ENCODE measurements around the gene ARID1A.

ARID1A gene

DNA sequence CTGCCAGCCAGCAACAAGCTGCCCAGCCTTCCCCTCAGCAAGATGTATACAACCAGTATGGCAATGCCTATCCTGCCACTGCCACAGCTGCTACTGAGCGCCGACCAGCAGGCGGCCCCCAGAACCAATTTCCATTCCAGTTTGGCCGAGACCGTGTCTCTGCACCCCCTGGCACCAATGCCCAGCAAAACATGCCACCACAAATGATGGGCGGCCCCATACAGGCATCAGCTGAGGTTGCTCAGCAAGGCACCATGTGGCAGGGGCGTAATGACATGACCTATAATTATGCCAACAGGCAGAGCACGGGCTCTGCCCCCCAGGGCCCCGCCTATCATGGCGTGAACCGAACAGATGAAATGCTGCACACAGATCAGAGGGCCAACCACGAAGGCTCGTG, 78.6 kb downstream of the ARID1A start:
- no peaks in the 10 kb centered on the region for H3K27me3 ChIP-seq
- H3K27ac ChIP-seq: no peak overlapping the region
- no peaks in the 10 kb centered on the region for H3K9me3 ChIP-seq
- H3K4me1 ChIP-seq: no peaks in the 10 kb centered on the region
- H3K4me2 ChIP-seq: no peak overlapping the region
- no peak overlapping the region for H3K4me3 ChIP-seq
- no peak for TF ChIP-seq Cebpa-rat (IDR thresholded peaks at IDR 0.05)
- H3K9ac ChIP-seq: no peak overlapping the region
- peaks cover 100% of the 10 kb centered on the region for H3K36me3 ChIP-seq
- peaks cover 64% of the 10 kb centered on the region for H4K20me1 ChIP-seq

- Histone ChIP-seq H3K27me3 (no peaks in the 10 kb centered on the region), H4K20me1 (peaks cover 71% of the 10 kb centered on the region), H3K4me2 (no peak overlapping the region), H3K27ac (no peak overlapping the region), H3K4me1 (no peaks in the 10 kb centered on the region), H3K9ac (no peak overlapping the region), H3K36me3 (peaks cover 100% of the 10 kb centered on the region), H3K4me3 (no peak overlapping the region), H3K9me3 (no peaks in the 10 kb centered on the region)
- no peak for TF ChIP-seq Cebpa-rat (IDR thresholded peaks at IDR 0.05)
These were observed 79.9 kb downstream of the ARID1A start for GRCh38 chr1:26775666-26776065.

DNA sequence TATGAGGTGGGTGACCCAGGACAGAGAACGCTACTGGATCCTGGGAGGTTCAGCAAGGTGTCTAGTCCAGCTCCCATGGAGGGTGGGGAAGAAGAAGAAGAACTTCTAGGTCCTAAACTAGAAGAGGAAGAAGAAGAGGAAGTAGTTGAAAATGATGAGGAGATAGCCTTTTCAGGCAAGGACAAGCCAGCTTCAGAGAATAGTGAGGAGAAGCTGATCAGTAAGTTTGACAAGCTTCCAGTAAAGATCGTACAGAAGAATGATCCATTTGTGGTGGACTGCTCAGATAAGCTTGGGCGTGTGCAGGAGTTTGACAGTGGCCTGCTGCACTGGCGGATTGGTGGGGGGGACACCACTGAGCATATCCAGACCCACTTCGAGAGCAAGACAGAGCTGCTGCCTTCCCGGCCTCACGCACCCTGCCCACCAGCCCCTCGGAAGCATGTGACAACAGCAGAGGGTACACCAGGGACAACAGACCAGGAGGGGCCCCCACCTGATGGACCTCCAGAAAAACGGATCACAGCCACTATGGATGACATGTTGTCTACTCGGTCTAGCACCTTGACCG, 83.4 kb downstream of the ARID1A start:
- Histone ChIP-seq H3K27me3 (no peaks in the 10 kb centered on the region), H3K36me3 (peaks cover 96% of the 10 kb centered on the region), H3K4me2 (no peak overlapping the region), H3K9me3 (no peaks in the 10 kb centered on the region), H3K4me3 (no peak overlapping the region), H4K20me1 (peaks cover 51% of the 10 kb centered on the region), H3K4me1 (peaks cover 7% of the 10 kb centered on the region), H3K27ac (no peak overlapping the region), H3K9ac (no peak overlapping the region)
- TF ChIP-seq Cebpa-rat (IDR thresholded peaks at IDR 0.05): no peak

- Histone ChIP-seq H4K20me1 (peaks cover 39% of the 10 kb centered on the region), H3K36me3 (peaks cover 86% of the 10 kb centered on the region), H3K9ac (no peak overlapping the region), H3K4me2 (no peak overlapping the region), H3K27ac (no peak overlapping the region), H3K4me1 (peaks cover 20% of the 10 kb centered on the region), H3K27me3 (no peaks in the 10 kb centered on the region), H3K9me3 (no peaks in the 10 kb centered on the region), H3K4me3 (no peak overlapping the region)
- no peak for TF ChIP-seq Cebpa-rat (IDR thresholded peaks at IDR 0.05)
These were observed 84.6 kb downstream of the ARID1A start for GRCh38 chr1:26780344-26780957.

DNA sequence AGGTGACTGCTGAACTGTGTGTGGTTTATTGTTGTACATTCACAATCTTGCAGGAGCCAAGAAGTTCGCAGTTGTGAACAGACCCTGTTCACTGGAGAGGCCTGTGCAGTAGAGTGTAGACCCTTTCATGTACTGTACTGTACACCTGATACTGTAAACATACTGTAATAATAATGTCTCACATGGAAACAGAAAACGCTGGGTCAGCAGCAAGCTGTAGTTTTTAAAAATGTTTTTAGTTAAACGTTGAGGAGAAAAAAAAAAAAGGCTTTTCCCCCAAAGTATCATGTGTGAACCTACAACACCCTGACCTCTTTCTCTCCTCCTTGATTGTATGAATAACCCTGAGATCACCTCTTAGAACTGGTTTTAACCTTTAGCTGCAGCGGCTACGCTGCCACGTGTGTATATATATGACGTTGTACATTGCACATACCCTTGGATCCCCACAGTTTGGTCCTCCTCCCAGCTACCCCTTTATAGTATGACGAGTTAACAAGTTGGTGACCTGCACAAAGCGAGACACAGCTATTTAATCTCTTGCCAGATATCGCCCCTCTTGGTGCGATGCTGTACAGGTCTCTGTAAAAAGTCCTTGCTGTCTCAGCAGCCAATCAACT, 85.5 kb downstream of the ARID1A start:
- Histone ChIP-seq H3K4me3 (no peak overlapping the region), H3K9ac (no peak overlapping the region), H3K36me3 (peaks cover 78% of the 10 kb centered on the region), H3K27ac (no peak overlapping the region), H3K9me3 (no peaks in the 10 kb centered on the region), H4K20me1 (peaks cover 35% of the 10 kb centered on the region), H3K27me3 (no peaks in the 10 kb centered on the region), H3K4me2 (no peak overlapping the region), H3K4me1 (peaks cover 29% of the 10 kb centered on the region)
- TF ChIP-seq Cebpa-rat (IDR thresholded peaks at IDR 0.05): no peak

- H3K27me3 ChIP-seq: no peaks in the 10 kb centered on the region
- H3K4me1 ChIP-seq: peaks cover 40% of the 10 kb centered on the region
- H3K36me3 ChIP-seq: peaks cover 64% of the 10 kb centered on the region
- no peaks in the 10 kb centered on the region for H3K9me3 ChIP-seq
- H3K9ac ChIP-seq: no peak overlapping the region
- H3K4me2 ChIP-seq: no peak overlapping the region
- H4K20me1 ChIP-seq: peaks cover 35% of the 10 kb centered on the region
- no peak for TF ChIP-seq Cebpa-rat (IDR thresholded peaks at IDR 0.05)
- H3K27ac ChIP-seq: no peak overlapping the region
- H3K4me3 ChIP-seq: no peak overlapping the region
These were observed 86.9 kb downstream of the ARID1A start for GRCh38 chr1:26782521-26783212.

DNA sequence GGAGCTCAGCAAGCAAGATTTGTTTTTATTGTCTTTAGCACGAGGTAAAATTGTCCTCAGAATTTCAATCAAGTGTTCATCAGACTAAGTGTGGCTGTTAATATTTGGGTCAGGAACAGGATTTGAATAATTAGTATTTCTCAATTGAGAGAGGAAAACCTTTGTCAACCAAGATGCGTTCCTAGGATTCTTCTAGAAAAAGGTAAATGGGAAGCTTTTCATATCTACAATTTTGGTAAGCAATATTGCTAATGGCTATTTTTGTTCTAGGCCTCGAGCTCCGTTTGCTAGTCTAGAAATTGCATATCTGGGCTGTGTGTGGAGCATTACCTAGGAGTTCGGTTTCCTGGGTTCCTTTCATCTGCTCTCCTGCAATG, 87.8 kb downstream of the ARID1A start:
- H3K27ac ChIP-seq: no peak overlapping the region
- no peak for TF ChIP-seq Cebpa-rat (IDR thresholded peaks at IDR 0.05)

GRCh38 chr1:26784023-26784871, 88.4 kb downstream of the ARID1A start:
- Histone ChIP-seq H3K4me1 (peaks cover 51% of the 10 kb centered on the region), H3K9ac (no peak overlapping the region), H3K36me3 (peaks cover 49% of the 10 kb centered on the region), H3K27me3 (no peaks in the 10 kb centered on the region), H4K20me1 (peaks cover 24% of the 10 kb centered on the region), H3K4me2 (peak overlapping the region; percentile 98), H3K4me3 (no peak overlapping the region), H3K9me3 (no peaks in the 10 kb centered on the region), H3K27ac (peak overlapping the region; percentile 98; the same call in 1 of the 2 replicates)
- no peak for TF ChIP-seq Cebpa-rat (IDR thresholded peaks at IDR 0.05)

More for the DNA sequence above, 87.8 kb downstream of the ARID1A start:
- H3K4me1 ChIP-seq: peaks cover 45% of the 10 kb centered on the region
- H3K4me3 ChIP-seq: no peak overlapping the region
- peaks cover 55% of the 10 kb centered on the region for H3K36me3 ChIP-seq
- peaks cover 30% of the 10 kb centered on the region for H4K20me1 ChIP-seq
- no peaks in the 10 kb centered on the region for H3K9me3 ChIP-seq
- 0 out of 2 replicates have a peak overlapping the region, but pooled peaks have one; percentile 98 for H3K4me2 ChIP-seq
- no peaks in the 10 kb centered on the region for H3K27me3 ChIP-seq
- no peak overlapping the region for H3K9ac ChIP-seq

GRCh38 chr1:26784886-26785285, 89.1 kb downstream of the ARID1A start:
- no peak for TF ChIP-seq Cebpa-rat (IDR thresholded peaks at IDR 0.05)
- no peak overlapping the region for H3K9ac ChIP-seq
- peak overlapping the region; percentile 98 for H3K4me2 ChIP-seq

More at GRCh38 chr1:26784886-26785285, 89.1 kb downstream of the ARID1A start:
- H3K27me3 ChIP-seq: no peaks in the 10 kb centered on the region
- H3K4me1 ChIP-seq: peaks cover 57% of the 10 kb centered on the region
- H3K36me3 ChIP-seq: peaks cover 42% of the 10 kb centered on the region
- peak overlapping the region; percentile 98; the same call in 1 of the 2 replicates for H3K27ac ChIP-seq
- no peak overlapping the region for H3K4me3 ChIP-seq
- no peaks in the 10 kb centered on the region for H3K9me3 ChIP-seq
- peaks cover 18% of the 10 kb centered on the region for H4K20me1 ChIP-seq

Measured in BLaER1 (cell line).